AG04449 (cell line): Measurements from ENCODE around the gene GRIK2.
A peak's percentile ranks its signal among the peaks of the same experiment; 100 is the strongest.

Source experiments
- CTCF ChIA-PET: fragments of 350-600 bp; formaldehyde crosslinking; extraction: SDS; loops from one replicate; lab custom pipeline; 2021; ENCODE audit warnings: antibody characterized with exemption; lab: Yijun Ruan, JAX
- POLR2A ChIA-PET: fragments of 400-600, 350-600 bp; formaldehyde crosslinking; extraction: SDS; loops from one replicate; lab custom pipeline; 2020; ENCODE audit warnings: antibody characterized with exemption, inconsistent platforms; lab: Yijun Ruan, JAX
- DNase-seq: peaks from one replicate; pipeline ENCODE4 v3.0.0-alpha.2; 2010; ENCODE audit warnings: low read depth, low spot score
- H3K4me3 ChIP-seq: 2 replicates; pipeline ENCODE4 v1.5.1; 2011; ENCODE audit warnings: low read depth, mild to moderate bottlenecking, control low read depth, low read length
- TF ChIP-seq, protein P1 (sequence below): IDR thresholded peaks from one replicate; pipeline ENCODE4 v1.5.1; 2011; ENCODE audit warnings: mild to moderate bottlenecking, moderate library complexity, low read length, control low read depth, inconsistent platforms; ENCODE audit not compliant: insufficient read depth; ENCODE audit errors: missing control alignments

The GRIK2 gene

DNA sequence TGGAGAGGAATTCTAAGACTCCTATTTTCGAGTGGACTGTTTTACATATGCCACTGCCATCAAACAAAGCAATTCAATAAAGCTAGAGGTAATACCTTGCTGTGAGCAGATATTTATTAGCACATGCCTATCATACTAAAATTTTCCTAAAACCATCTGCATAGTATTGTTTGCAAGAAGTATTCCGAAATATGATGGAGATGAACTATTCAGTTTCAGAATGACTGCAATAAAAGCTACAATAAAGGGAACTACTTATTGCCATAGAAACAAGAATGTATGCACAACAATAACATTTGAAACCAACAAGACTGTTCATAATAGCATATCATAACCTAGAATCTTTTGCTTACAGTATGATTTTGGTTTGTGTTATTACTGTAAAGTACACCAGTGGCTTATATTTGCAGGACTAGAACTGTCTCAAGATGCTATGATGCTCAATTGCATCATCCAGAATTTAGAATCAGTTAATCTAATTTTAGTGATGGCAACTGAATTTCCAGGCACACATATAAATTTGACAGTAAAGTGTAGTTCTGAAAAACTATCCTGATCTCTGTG lies 144.3 kb downstream of the GRIK2 start:
- CTCF ChIA-PET, result no interaction called here
- no peak overlapping the region for H3K4me3 ChIP-seq
- TF ChIP-seq, protein P1, sequence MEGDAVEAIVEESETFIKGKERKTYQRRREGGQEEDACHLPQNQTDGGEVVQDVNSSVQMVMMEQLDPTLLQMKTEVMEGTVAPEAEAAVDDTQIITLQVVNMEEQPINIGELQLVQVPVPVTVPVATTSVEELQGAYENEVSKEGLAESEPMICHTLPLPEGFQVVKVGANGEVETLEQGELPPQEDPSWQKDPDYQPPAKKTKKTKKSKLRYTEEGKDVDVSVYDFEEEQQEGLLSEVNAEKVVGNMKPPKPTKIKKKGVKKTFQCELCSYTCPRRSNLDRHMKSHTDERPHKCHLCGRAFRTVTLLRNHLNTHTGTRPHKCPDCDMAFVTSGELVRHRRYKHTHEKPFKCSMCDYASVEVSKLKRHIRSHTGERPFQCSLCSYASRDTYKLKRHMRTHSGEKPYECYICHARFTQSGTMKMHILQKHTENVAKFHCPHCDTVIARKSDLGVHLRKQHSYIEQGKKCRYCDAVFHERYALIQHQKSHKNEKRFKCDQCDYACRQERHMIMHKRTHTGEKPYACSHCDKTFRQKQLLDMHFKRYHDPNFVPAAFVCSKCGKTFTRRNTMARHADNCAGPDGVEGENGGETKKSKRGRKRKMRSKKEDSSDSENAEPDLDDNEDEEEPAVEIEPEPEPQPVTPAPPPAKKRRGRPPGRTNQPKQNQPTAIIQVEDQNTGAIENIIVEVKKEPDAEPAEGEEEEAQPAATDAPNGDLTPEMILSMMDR, result no peak
- POLR2A ChIA-PET, result no interaction called here
- no peak for DNase-seq

DNA sequence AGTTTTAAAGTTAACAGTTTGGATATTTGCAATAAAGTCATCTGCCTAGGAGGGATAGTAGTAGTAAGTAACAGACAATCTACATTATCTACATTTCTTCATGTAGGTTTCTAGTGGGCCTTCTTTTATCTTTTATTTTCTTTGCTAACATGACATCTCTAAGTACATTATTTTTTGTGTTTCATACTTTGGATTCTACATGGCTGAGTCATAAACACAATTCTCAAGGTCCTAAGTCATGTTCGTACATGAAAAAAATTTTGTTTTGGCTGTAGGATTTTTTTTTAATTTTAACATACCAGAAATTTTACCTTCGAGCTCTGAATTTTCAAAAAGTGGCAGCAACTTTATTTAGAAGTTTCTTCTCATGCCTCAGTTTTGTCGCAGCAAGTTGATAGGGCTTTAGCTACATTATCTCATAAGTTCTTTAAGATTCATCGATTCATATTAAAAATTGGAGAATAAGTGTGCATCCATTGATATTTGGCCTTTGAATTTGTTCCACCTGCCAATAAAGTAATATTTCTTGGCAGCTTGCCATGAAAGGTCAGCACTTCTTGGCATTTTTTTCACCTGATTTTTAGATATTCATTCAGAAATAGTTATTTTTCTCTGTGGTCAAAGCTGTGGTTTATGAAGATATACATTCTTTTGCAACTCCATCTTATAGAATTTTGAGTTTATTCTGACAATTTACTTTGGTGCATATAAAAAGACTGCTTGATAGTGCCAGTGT lies 146.2 kb downstream of the GRIK2 start:
- H3K4me3 ChIP-seq, result no peak overlapping the region
- DNase-seq, result peak; percentile 38
- ChIA-PET CTCF (interaction anchor here (1.1 kb wide), 1 partner anchor 12 kb away, joined by 3 read pairs; no protein-coding TSS in a partner anchor), POLR2A (no interaction called here)
- TF ChIP-seq, protein P1, result no peak

DNA sequence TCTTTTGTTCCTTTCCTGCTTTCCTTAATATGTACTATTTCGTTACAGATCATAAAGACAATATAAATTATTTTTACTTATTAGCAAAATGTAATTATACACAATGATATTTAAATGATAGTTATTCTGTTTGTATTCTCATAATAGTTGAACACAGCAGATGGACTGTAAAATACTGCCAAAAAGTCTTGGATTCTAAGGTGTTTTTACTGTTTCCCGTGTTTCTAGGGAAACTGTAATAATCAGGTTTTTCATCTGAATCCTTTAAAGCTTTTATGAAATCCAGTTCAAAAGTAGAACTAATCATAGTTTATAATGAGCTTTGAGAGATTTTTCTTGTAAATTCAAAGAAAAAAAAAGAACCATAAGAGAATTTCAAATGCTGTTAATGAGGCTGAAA lies 148.4 kb downstream of the GRIK2 start:
- ChIA-PET CTCF (no interaction called here), POLR2A (no interaction called here)
- no peak overlapping the region for H3K4me3 ChIP-seq
- TF ChIP-seq, protein P1, result no peak
- no peak for DNase-seq

GRCh38 chr6:101543796-101544195 lies 150.3 kb downstream of the GRIK2 start:
- no peak for DNase-seq
- CTCF ChIA-PET, result no interaction called here
- H3K4me3 ChIP-seq, result no peak overlapping the region
- POLR2A ChIA-PET, result no interaction called here
- TF ChIP-seq, protein P1, result no peak

- DNase-seq, result no peak
- no peak overlapping the region for H3K4me3 ChIP-seq
- POLR2A ChIA-PET, result no interaction called here
- TF ChIP-seq, protein P1, result no peak
- CTCF ChIA-PET, result no interaction called here
Observed at GRCh38 chr6:101544286-101544685, 150.8 kb downstream of the GRIK2 start.

DNA sequence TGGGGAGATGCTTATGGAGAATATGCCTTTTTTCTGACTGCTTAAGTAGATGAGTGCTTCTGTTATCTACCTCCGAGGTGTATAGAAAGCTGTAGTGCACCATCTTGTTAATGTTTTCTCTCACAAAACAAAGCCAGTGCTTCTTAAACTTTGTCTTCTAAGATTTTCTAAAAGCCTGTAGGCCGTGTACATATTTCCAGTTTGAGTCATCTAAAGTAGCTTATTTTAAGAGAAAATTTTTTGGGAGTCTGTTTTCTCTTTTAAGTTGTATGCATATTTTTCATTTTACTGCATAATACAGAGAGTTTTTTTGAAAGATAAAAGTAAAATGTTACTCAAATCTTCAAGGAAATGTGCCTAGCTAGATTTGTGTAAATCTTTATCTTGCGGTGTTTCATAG lies 151.7 kb downstream of the GRIK2 start:
- TF ChIP-seq, protein P1, result no peak
- ChIA-PET POLR2A (interaction anchor here (1.1 kb wide), 1 partner anchor 11 kb away, joined by 6 read pairs; no protein-coding TSS in a partner anchor), CTCF (no interaction called here)
- DNase-seq, result peak; percentile 28
- no peak overlapping the region for H3K4me3 ChIP-seq
